Smooth muscle cell (in vitro differentiated cells): ENCODE measurements around the gene SRGAP1. TPM values are rescaled to one million over a fixed set of nuclear protein-coding genes. Genes with fewer than 3 reads are reported as not detected.

Experiments used
- DNase-seq: peaks from one replicate; lab custom pipeline; 2025; ENCODE audit not compliant: unreplicated experiment; lab: John Stamatoyannopoulos, UW
- H2AFZ ChIP-seq: fragments of 200-600 bp; sonication (generic); 2 replicates; pipeline ENCODE4 v1.6.0; 2016; ENCODE audit warnings: antibody characterized with exemption, low read depth, mild to moderate bottlenecking
- H3F3A ChIP-seq: fragments of 200-600 bp; sonication (generic); 2 replicates; pipeline ENCODE4 v1.6.0; 2017; ENCODE audit warnings: antibody characterized with exemption, low read depth
- H3K27ac ChIP-seq: fragments of 200-600 bp; sonication (generic); 2 replicates; pipeline ENCODE4 v1.5.1; 2016; ENCODE audit warnings: low read depth, mild to moderate bottlenecking
- H3K27me3 ChIP-seq: fragments of 200-600 bp; sonication (generic); 2 replicates; pipeline ENCODE4 v1.6.1; 2016; ENCODE audit warnings: low read depth, mild to moderate bottlenecking
- H3K36me3 ChIP-seq: fragments of 200-600 bp; sonication (generic); 2 replicates; pipeline ENCODE4 v1.5.1; 2016; ENCODE audit warnings: low read depth
- H3K4me1 ChIP-seq: fragments of 200-600 bp; sonication (generic); 2 replicates; pipeline ENCODE4 v1.5.1; 2016; ENCODE audit warnings: low read depth
- H3K4me2 ChIP-seq: fragments of 200-600 bp; sonication (generic); 2 replicates; pipeline ENCODE4 v1.6.0; 2016; ENCODE audit warnings: mild to moderate bottlenecking
- H3K4me3 ChIP-seq: fragments of 200-600 bp; sonication (generic); 2 replicates; pipeline ENCODE4 v1.5.1; 2016; ENCODE audit warnings: mild to moderate bottlenecking
- H3K79me2 ChIP-seq: fragments of 200-600 bp; sonication (generic); 2 replicates; pipeline ENCODE4 v1.6.0; 2016; ENCODE audit warnings: low read depth, mild to moderate bottlenecking
- H3K9ac ChIP-seq: fragments of 200-600 bp; sonication (generic); 2 replicates; pipeline ENCODE4 v1.6.0; 2016; ENCODE audit warnings: low read depth
- H3K9me3 ChIP-seq: fragments of 200-600 bp; sonication (generic); replicated peaks from 2 replicates; pipeline ENCODE4 v1.5.1; 2016; ENCODE audit warnings: low read depth
- H4K20me1 ChIP-seq: fragments of 200-600 bp; sonication (generic); 2 replicates; pipeline ENCODE4 v1.6.0; 2016; ENCODE audit warnings: low read depth
- CTCF ChIP-seq: fragments of 200-600 bp; sonication (generic); IDR thresholded peaks from 2 replicates; pipeline ENCODE4 v1.5.1; 2017; ENCODE audit warnings: borderline replicate concordance, mild to moderate bottlenecking, antibody characterized with exemption; ENCODE audit not compliant: insufficient read depth, poor library complexity, severe bottlenecking
- WGBS: methylation state at CpG from one replicate; pipeline ENCODE4 v1.1.7; 2016; ENCODE audit warnings: low lambda C conversion rate; 5-methylcytosine and 5-hydroxymethylcytosine counted together
- polyA plus RNA-seq: library from polyadenylated mRNA; unstranded; fragments of >200 nt; fragmentation: Nextera tagmentation; extraction: Ambion mirVana; gene quantifications from 2 replicates; pipeline ENCODE4 v1.2.1, GENCODE V29; 2016
- total RNA-seq: library from RNA; depleted of rRNA; stranded (reverse); fragments of >200 nt; gene quantifications from 2 replicates; pipeline ENCODE4 v1.2.3, GENCODE V29; 2014

SRGAP1 gene
- total and polyA plus RNA-seq, 2 experiments from 2014 or later: 4.0 to 5.9 TPM

- Histone ChIP-seq H3F3A (no peaks in the 10 kb centered on the region), H3K4me1 (peaks cover 8% of the 10 kb centered on the region), H2AFZ (no peak overlapping the region), H3K9ac (no peak overlapping the region), H4K20me1 (peaks cover 7% of the 10 kb centered on the region), H3K27ac (no peak overlapping the region), H3K4me2 (no peak overlapping the region), H3K27me3 (no peaks in the 10 kb centered on the region), H3K9me3 (no peaks in the 10 kb centered on the region), H3K4me3 (no peak overlapping the region), H3K79me2 (peaks cover 5% of the 10 kb centered on the region), H3K36me3 (no peaks in the 10 kb centered on the region)
- no peak for TF ChIP-seq CTCF
- 90% methylated on average over 3 of the region's 3 CpGs for WGBS
- DNase-seq: no peak
Observed at GRCh38 chr12:63965936-63966605, 121.6 kb downstream of the SRGAP1 start.

- Histone ChIP-seq H3K9me3 (no peaks in the 10 kb centered on the region), H4K20me1 (peaks cover 4% of the 10 kb centered on the region), H2AFZ (no peak overlapping the region), H3K27ac (no peak overlapping the region), H3K79me2 (no peaks in the 10 kb centered on the region), H3K4me3 (no peak overlapping the region), H3K4me2 (no peak overlapping the region), H3F3A (no peaks in the 10 kb centered on the region), H3K9ac (no peak overlapping the region), H3K4me1 (peaks cover 8% of the 10 kb centered on the region), H3K27me3 (no peaks in the 10 kb centered on the region), H3K36me3 (no peaks in the 10 kb centered on the region)
- 91% methylated on average over 2 of the region's 2 CpGs for WGBS
- TF ChIP-seq CTCF: no peak
- DNase-seq: no peak
Observed at GRCh38 chr12:63966606-63966975, 122.1 kb downstream of the SRGAP1 start.

GRCh38 chr12:63967358-63968145, 123.1 kb downstream of the SRGAP1 start:
- H3K4me1 ChIP-seq: peaks cover 8% of the 10 kb centered on the region
- H3K79me2 ChIP-seq: no peaks in the 10 kb centered on the region
- H2AFZ ChIP-seq: no peak overlapping the region
- H3K4me2 ChIP-seq: no peak overlapping the region
- TF ChIP-seq CTCF: no peak
- no peak overlapping the region for H3K9ac ChIP-seq
- WGBS: 77% methylated on average over 5 of the region's 5 CpGs
- H3K9me3 ChIP-seq: no peaks in the 10 kb centered on the region
- H3F3A ChIP-seq: no peaks in the 10 kb centered on the region
- H3K36me3 ChIP-seq: no peaks in the 10 kb centered on the region
- H4K20me1 ChIP-seq: no peaks in the 10 kb centered on the region
- H3K27ac ChIP-seq: no peak overlapping the region
- no peak overlapping the region for H3K4me3 ChIP-seq
- DNase-seq: no peak
- no peaks in the 10 kb centered on the region for H3K27me3 ChIP-seq
